Ovary (tissue), 9 donors: ENCODE data around the gene MDM1. TPM values are rescaled to one million over a fixed set of nuclear protein-coding genes. Genes with fewer than 3 reads are reported as not detected.

ENCODE experiments used
- DNase-seq, 5 donors: peaks; one replicate each; pipeline ENCODE4 v3.0.0-alpha.2; 2019 to 2020
- H3K27ac ChIP-seq, 2 donors: fragments of 200-600 bp; one replicate each; pipeline versions ENCODE4 v1.5.1 to v1.8.0; 2019 to 2022
- H3K27me3 ChIP-seq: fragments of 200-600 bp; one replicate; pipeline ENCODE4 v1.8.0; 2022
- H3K36me3 ChIP-seq: fragments of 200-600 bp; sonication (generic); one replicate; pipeline ENCODE4 v1.5.1; 2019
- H3K4me1 ChIP-seq: one replicate; pipeline ENCODE4 v1.8.1; 2013; ENCODE audit warnings: mild to moderate bottlenecking, moderate library complexity; ENCODE audit not compliant: insufficient read depth
- H3K4me3 ChIP-seq: fragments of 200-600 bp; sonication (generic); one replicate; pipeline ENCODE4 v1.5.1; 2017
- H3K9me3 ChIP-seq, 2 donors: fragments of 200-600 bp in 1 of 2; sonication (generic) in 1 of 2; one replicate each; pipeline versions ENCODE4 v1.5.1 to v1.8.1; 2013 to 2019; ENCODE audit warnings: mild to moderate bottlenecking in 1 of 2, moderate library complexity in 1 of 2
- EP300 ChIP-seq: sonication (generic); formaldehyde crosslinking; IDR thresholded peaks from one replicate; pipeline ENCODE4 v1.6.1; 2017; ENCODE audit warnings: antibody characterized with exemption
- POLR2A ChIP-seq: fragments of 450-650 bp; IDR thresholded peaks from one replicate; pipeline ENCODE4 v1.6.1; 2017; ENCODE audit warnings: antibody characterized with exemption, mild to moderate bottlenecking, moderate library complexity
- WGBS, 3 donors: extraction: QIAGEN DNeasy Blood & Tissue Kit in 1 of 3; methylation state at CpG; one replicate each; pipeline versions ENCODE4 v1.1.5 to v1.1.7; 2013 to 2017; 5-methylcytosine and 5-hydroxymethylcytosine counted together
- intact Hi-C, 4 donors: fragments of 100-400 bp; cut with DNase I; formaldehyde crosslinking; loops; one replicate each; pipeline versions ENCODE4 v1.11.0 to v1.15.1; 2022 to 2023
- polyA plus RNA-seq, 2 donors: library from polyadenylated mRNA; stranded (reverse); fragments of 200-250 nt in 1 of 2; fragments of 350-450 nt in 1 of 2; fragmentation: Illumina TruSeq in 1 of 2; extraction: RNeasy Lipid Tissue Mini Kit (QIAGEN cat#74804) in 1 of 2; gene quantifications; one replicate each; pipeline ENCODE4 v1.2.3, GENCODE V29; 2013 to 2014
- total RNA-seq, 7 donors: library from RNA; depleted of rRNA in 2 of 7; stranded (reverse); fragments of >200 nt in 2 of 7; fragmentation: NEBNext Ultra II Directional in 3 of 7; extraction: Animal tissue kit (Norgen Biotek cat#: 25700) in 3 of 7; gene quantifications; one replicate each; pipeline versions ENCODE4 v1.1.0 to v1.2.4, GENCODE V29; 2016 to 2023
- TF ChIP-seq, protein P1 (sequence below), 3 donors: fragments of 450-650 bp in 2 of 3; fragments of 200-600 bp in 1 of 3; IDR thresholded peaks; one replicate each; pipeline versions ENCODE4 v1.5.1 to v1.8.0; 2016 to 2022; ENCODE audit warnings: antibody characterized with exemption in 3 of 3, mild to moderate bottlenecking in 1 of 3
- donor health status: DM: no; HTN: no; CAD: no; lungs with moderate emphysema.
- donor health status: DM: no; HTN: no; CAD: no.
- donor health status: Bipolar disorder and iron deficiency.
- donor health status: DM: yes; HTN: yes; CAD: no.
- donor health status: DM: no; HTN: no; CAD: no.
- donor health status: DM: yes; HTN: yes; CAD: no.

MDM1 gene
- total and polyA plus RNA-seq, 9 donors: 9.1 to 20.4 (median 13.4) TPM

DNA sequence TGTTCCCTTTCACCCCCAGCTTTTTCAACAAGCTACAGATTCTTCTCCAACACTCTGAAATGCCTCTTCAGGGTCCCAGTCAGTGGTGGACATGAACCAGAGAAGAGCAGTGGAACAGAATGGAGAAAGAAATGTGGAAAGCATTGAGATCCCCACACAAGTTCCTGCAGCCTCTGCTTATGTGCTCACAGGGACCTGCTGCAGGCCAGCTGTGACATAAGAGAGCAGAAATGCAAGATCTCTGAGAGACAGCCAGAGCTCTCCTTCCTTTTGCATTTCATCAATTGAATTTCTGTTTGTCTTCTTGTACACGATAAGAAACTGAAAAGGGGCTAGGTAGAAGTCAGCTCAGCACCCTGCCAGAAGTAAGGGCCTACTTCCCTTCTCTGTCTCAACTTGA is 6.2 kb downstream of the MDM1 start:
- no peaks in the 10 kb centered on the region for H3K9me3 ChIP-seq
- 74 to 80% (median 79%) methylated on average over 1 of the region's 1 CpG for WGBS, 3 donors
- TF ChIP-seq POLR2A (no peak), EP300 (no peak)
- TF ChIP-seq, protein P1, sequence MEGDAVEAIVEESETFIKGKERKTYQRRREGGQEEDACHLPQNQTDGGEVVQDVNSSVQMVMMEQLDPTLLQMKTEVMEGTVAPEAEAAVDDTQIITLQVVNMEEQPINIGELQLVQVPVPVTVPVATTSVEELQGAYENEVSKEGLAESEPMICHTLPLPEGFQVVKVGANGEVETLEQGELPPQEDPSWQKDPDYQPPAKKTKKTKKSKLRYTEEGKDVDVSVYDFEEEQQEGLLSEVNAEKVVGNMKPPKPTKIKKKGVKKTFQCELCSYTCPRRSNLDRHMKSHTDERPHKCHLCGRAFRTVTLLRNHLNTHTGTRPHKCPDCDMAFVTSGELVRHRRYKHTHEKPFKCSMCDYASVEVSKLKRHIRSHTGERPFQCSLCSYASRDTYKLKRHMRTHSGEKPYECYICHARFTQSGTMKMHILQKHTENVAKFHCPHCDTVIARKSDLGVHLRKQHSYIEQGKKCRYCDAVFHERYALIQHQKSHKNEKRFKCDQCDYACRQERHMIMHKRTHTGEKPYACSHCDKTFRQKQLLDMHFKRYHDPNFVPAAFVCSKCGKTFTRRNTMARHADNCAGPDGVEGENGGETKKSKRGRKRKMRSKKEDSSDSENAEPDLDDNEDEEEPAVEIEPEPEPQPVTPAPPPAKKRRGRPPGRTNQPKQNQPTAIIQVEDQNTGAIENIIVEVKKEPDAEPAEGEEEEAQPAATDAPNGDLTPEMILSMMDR (IDR thresholded peaks at IDR 0.05): no peak
- no peak overlapping the region for H3K4me3 ChIP-seq
- no peaks in the 10 kb centered on the region for H3K36me3 ChIP-seq
- H3K4me1 ChIP-seq: no peaks in the 10 kb centered on the region
- H3K27ac ChIP-seq: no peak overlapping the region
- intact Hi-C loops: no loop called here
- no peak for DNase-seq
- no peaks in the 10 kb centered on the region for H3K27me3 ChIP-seq

DNA sequence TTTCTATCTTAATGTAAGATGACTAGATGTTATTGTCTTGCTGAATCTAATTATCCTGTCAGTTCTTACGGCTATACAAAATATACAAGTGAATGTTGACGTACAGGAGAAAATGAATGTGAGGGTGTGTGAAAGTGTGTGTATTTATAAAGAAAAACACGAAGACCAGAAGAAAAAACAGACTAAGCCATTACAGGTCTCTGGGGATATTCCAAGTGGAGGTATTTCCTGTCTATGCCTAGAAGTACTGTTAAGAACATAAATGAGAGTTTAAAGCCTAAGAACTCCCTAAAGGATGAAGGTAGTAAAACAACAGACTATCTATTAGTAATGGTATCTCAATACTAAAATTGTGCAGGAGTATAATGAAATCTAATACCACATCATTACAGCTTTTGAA is 7.6 kb downstream of the MDM1 start:
- DNase-seq: no peak
- no peak overlapping the region for H3K4me3 ChIP-seq
- H3K27me3 ChIP-seq: no peaks in the 10 kb centered on the region
- no peaks in the 10 kb centered on the region for H3K4me1 ChIP-seq
- H3K36me3 ChIP-seq: no peaks in the 10 kb centered on the region
- TF ChIP-seq EP300: no peak
- TF ChIP-seq, protein P1 (IDR thresholded peaks at IDR 0.05): no peak
- no peak overlapping the region for H3K27ac ChIP-seq
- intact Hi-C loops: no loop called here
- H3K9me3 ChIP-seq: no peaks in the 10 kb centered on the region
- 72 to 78% (median 74%) methylated on average over 3 of the region's 3 CpGs for WGBS, 3 donors

DNA sequence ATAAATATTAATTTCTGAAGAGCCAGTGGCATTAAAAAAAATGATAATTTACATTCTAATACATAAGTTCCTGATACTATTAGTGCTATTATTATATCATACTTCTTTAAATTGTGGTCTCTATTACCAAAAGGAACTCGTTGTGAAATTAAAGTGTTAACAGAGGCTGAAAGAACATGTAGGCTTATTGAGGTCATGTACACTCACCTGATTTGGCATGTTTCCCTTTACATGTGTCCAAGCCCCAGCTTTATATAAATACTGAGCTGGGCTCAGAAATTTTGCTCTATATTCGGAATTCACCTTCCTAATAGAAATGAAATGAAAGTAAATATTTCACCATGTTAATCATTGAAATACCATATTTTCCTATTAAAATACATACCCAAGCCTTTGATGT is 11.0 kb downstream of the MDM1 start:
- Histone ChIP-seq H3K9me3 (no peaks in the 10 kb centered on the region), H3K36me3 (no peaks in the 10 kb centered on the region), H3K27ac (no peak overlapping the region), H3K27me3 (no peaks in the 10 kb centered on the region), H3K4me1 (no peaks in the 10 kb centered on the region), H3K4me3 (no peak overlapping the region)
- 78 to 85% (median 79%) methylated on average over 2 of the region's 2 CpGs for WGBS, 3 donors
- intact Hi-C loops: no loop called here
- TF ChIP-seq, protein P1 (IDR thresholded peaks at IDR 0.05): no peak
- TF ChIP-seq EP300 (no peak), POLR2A (no peak)
- DNase-seq: no peak

DNA sequence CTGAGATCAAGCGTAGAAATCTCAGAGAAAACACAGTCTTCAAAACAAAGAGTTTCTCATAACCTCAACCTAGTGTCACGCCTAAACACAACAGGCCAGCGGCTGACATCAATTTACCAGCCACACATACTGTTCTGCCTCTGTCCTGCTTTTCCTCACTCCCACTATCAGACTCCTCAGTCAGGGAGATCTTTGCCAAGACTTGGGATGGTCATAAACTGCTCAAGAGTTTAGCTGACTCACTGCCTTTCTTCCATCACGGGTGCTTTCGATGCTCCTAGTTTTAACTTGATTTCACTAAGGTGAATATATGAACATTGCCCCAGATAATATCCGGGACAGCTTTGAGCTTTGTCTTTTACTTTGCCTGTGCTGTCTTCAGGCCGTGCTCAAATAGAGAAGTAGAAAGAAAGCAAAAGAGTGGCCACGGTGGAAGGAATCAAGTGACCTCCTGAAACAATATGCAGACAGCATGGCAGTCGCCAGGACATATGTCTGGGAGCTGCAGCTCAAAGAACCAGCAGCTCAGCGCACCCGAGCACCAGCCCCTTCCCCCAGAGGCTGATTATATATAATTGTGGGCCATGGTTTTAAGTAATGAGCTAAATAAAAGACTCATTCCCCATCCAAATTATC is 12.1 kb downstream of the MDM1 start:
- no peaks in the 10 kb centered on the region for H3K36me3 ChIP-seq
- no peaks in the 10 kb centered on the region for H3K4me1 ChIP-seq
- no peaks in the 10 kb centered on the region for H3K27me3 ChIP-seq
- peak overlapping the region in 1 of 2 donors; percentile 25 for H3K27ac ChIP-seq
- TF ChIP-seq, protein P1 (IDR thresholded peaks at IDR 0.05): no peak
- peak; percentile 28 to 53 (median 46) for DNase-seq
- 30 to 34% (median 34%) methylated on average over 11 of the region's 11 CpGs for WGBS, 3 donors
- intact Hi-C loops: loop anchor here in 3 of 4 donors (5.0 kb wide), 2 partner anchors 83 to 98 kb away; no protein-coding TSS in a partner anchor
- H3K4me3 ChIP-seq: no peak overlapping the region
- no peaks in the 10 kb centered on the region for H3K9me3 ChIP-seq
